HG03097 (cell line): ENCODE measurements around the gene ADAMTS17.

Experiments used
- ATAC-seq: cut with Tn5 transposase; IDR thresholded peaks from one replicate; pipeline ENCODE4 v1.9.1; 2021; ENCODE audit not compliant: unreplicated experiment, low FRiP score

The ADAMTS17 gene

GRCh38 chr15:100186960-100187359, 154.8 kb downstream of the ADAMTS17 start:
- ATAC-seq: no peak

GRCh38 chr15:100186366-100186765, 155.4 kb downstream of the ADAMTS17 start:
- no peak for ATAC-seq

- ATAC-seq: no peak
Observed at GRCh38 chr15:100183921-100184495, 157.8 kb downstream of the ADAMTS17 start.

- ATAC-seq: no peak
Observed at GRCh38 chr15:100180921-100181320, 160.9 kb downstream of the ADAMTS17 start.

GRCh38 chr15:100175406-100176114, 166.2 kb downstream of the ADAMTS17 start:
- ATAC-seq: no peak

GRCh38 chr15:100174904-100175275, 166.9 kb downstream of the ADAMTS17 start:
- ATAC-seq: no peak

GRCh38 chr15:100174159-100174903, 167.4 kb downstream of the ADAMTS17 start:
- ATAC-seq: no peak

GRCh38 chr15:100172356-100173024, 169.3 kb downstream of the ADAMTS17 start:
- no peak for ATAC-seq

GRCh38 chr15:100171411-100171810, 170.4 kb downstream of the ADAMTS17 start:
- no peak for ATAC-seq

- ATAC-seq: peak; percentile 87
Observed at GRCh38 chr15:100170291-100171210, 171.2 kb downstream of the ADAMTS17 start.

- no peak for ATAC-seq
Observed at GRCh38 chr15:100169615-100170290, 172.0 kb downstream of the ADAMTS17 start.

GRCh38 chr15:100168787-100169186, 173.0 kb downstream of the ADAMTS17 start:
- no peak for ATAC-seq

- ATAC-seq: no peak
Observed at GRCh38 chr15:100167884-100168375, 173.8 kb downstream of the ADAMTS17 start.

- ATAC-seq: no peak
Observed at GRCh38 chr15:100166313-100166712, 175.5 kb downstream of the ADAMTS17 start.

GRCh38 chr15:100163961-100164360, 177.8 kb downstream of the ADAMTS17 start:
- ATAC-seq: no peak

- no peak for ATAC-seq
Observed at GRCh38 chr15:100160953-100161352, 180.8 kb downstream of the ADAMTS17 start.

GRCh38 chr15:100159436-100159835, 182.3 kb downstream of the ADAMTS17 start:
- no peak for ATAC-seq

- no peak for ATAC-seq
Observed at GRCh38 chr15:100158356-100158755, 183.4 kb downstream of the ADAMTS17 start.

- ATAC-seq: no peak
Observed at GRCh38 chr15:100156201-100156600, 185.6 kb downstream of the ADAMTS17 start.
